Kidney epithelial cell (primary cell): ENCODE results near the gene UNC119. TPM values are rescaled to one million over a fixed set of nuclear protein-coding genes. Genes with fewer than 3 reads are reported as not detected.

ENCODE experiments used
- DNase-seq: peaks from one replicate; pipeline ENCODE4 v3.0.0-alpha.2; 2010; ENCODE audit warnings: low read depth
- H3K27me3 ChIP-seq: 2 replicates; pipeline ENCODE4 v1.6.0; 2011; ENCODE audit warnings: low read length; ENCODE audit not compliant: control insufficient read depth, insufficient read depth
- H3K36me3 ChIP-seq: 2 replicates; pipeline ENCODE4 v1.5.1; 2011; ENCODE audit warnings: low read length; ENCODE audit not compliant: control insufficient read depth, insufficient read depth
- H3K4me3 ChIP-seq: 2 replicates; pipeline ENCODE4 v1.5.1; 2011; ENCODE audit warnings: low read depth, mild to moderate bottlenecking, control low read depth, low read length
- total RNA-seq: library from RNA; depleted of rRNA; stranded (reverse); fragments of >200 nt; gene quantifications from 2 replicates; pipeline ENCODE4 v1.2.3, GENCODE V29; 2015
- TF ChIP-seq, protein P1 (sequence below): IDR thresholded peaks from 2 replicates; pipeline ENCODE4 v1.5.1; 2011; ENCODE audit warnings: mild to moderate bottlenecking, moderate library complexity, low read length, control low read depth, inconsistent platforms; ENCODE audit not compliant: insufficient read depth, poor library complexity, severe bottlenecking

The UNC119 gene
- total RNA-seq, 1 donor from 2014 or later = 40.6 TPM

DNA sequence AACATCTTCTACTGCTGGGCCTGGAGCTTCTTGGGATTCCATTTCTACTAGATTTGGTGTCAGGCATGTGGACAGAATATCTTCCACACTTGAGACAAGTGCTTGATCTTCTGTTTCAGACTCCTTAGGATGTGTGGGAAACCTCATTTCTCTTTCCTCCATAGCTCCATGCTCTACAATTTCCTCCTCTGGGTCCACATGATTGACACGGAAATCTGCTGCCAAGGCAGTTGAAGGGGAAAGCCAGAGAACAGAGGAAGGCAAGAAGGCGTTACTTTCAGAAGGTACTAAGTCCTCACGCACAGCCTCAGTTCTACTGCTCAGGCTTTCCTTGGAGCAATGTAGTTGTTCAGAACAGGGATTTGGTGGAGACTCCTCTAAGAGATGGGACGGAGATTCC is 39.8 kb upstream of the UNC119 start:
- no peak for DNase-seq
- Histone ChIP-seq H3K36me3 (no peaks in the 10 kb centered on the region), H3K27me3 (no peaks in the 10 kb centered on the region), H3K4me3 (no peak overlapping the region)
- TF ChIP-seq, protein P1, sequence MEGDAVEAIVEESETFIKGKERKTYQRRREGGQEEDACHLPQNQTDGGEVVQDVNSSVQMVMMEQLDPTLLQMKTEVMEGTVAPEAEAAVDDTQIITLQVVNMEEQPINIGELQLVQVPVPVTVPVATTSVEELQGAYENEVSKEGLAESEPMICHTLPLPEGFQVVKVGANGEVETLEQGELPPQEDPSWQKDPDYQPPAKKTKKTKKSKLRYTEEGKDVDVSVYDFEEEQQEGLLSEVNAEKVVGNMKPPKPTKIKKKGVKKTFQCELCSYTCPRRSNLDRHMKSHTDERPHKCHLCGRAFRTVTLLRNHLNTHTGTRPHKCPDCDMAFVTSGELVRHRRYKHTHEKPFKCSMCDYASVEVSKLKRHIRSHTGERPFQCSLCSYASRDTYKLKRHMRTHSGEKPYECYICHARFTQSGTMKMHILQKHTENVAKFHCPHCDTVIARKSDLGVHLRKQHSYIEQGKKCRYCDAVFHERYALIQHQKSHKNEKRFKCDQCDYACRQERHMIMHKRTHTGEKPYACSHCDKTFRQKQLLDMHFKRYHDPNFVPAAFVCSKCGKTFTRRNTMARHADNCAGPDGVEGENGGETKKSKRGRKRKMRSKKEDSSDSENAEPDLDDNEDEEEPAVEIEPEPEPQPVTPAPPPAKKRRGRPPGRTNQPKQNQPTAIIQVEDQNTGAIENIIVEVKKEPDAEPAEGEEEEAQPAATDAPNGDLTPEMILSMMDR = no peak

- DNase-seq = no peak
- Histone ChIP-seq H3K4me3 (no peak overlapping the region), H3K36me3 (peaks cover 3% of the 10 kb centered on the region), H3K27me3 (no peaks in the 10 kb centered on the region)
- TF ChIP-seq, protein P1 = no peak
Observed at GRCh38 chr17:28585851-28586250, 33.4 kb upstream of the UNC119 start.

DNA sequence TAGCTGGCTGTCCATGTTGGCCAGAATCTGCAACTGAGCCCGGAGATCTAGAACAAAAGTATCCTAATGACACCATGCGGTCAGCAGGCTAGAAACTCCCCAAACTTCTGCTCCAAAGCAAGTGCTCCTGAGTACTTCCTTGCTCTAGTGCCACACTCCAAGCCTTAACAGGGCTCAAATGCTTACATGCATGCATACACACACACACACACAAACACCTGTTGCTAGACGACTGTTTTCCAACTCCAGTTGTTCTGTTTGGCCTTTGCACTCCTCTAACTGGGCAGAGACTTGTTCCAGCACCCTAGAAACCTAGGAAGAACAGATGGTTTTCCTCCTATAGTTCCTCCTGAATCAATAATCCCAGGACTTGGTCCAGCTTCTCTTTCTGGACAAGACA is 32.0 kb upstream of the UNC119 start:
- TF ChIP-seq, protein P1 = no peak
- Histone ChIP-seq H3K36me3 (peaks cover 3% of the 10 kb centered on the region), H3K27me3 (no peaks in the 10 kb centered on the region), H3K4me3 (no peak overlapping the region)
- no peak for DNase-seq

- Histone ChIP-seq H3K36me3 (peaks cover 3% of the 10 kb centered on the region), H3K27me3 (no peaks in the 10 kb centered on the region), H3K4me3 (no peak overlapping the region)
- no peak for DNase-seq
- TF ChIP-seq, protein P1 = no peak
Observed at GRCh38 chr17:28582513-28582912, 30.1 kb upstream of the UNC119 start.

DNA sequence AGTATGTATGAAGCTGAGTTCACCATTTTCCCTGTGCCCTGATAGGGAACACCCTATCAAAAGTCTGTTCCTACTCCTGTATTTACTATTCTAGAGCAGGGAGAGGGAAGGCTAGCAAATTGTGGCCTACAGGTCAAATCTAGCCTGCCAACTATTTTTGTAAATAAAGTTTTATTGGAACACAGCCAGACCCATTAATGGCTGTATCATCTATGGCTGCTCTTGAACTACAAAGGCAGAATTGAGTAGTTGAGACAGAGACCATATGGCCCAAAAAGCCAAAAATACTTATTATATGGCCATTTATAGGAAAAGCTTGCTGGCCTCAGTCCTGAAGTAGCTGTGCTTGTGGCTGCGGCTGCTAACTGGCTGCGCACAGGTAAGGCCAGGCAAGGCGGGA is 28.5 kb upstream of the UNC119 start:
- TF ChIP-seq, protein P1 = no peak
- Histone ChIP-seq H3K4me3 (no peak overlapping the region), H3K27me3 (no peaks in the 10 kb centered on the region), H3K36me3 (peaks cover 3% of the 10 kb centered on the region)
- no peak for DNase-seq

- no peak for DNase-seq
- TF ChIP-seq, protein P1 = no peak
- Histone ChIP-seq H3K27me3 (no peaks in the 10 kb centered on the region), H3K4me3 (no peak overlapping the region), H3K36me3 (peaks cover 3% of the 10 kb centered on the region)
Observed at GRCh38 chr17:28579526-28579925, 27.1 kb upstream of the UNC119 start.
